Esophagus squamous epithelium (tissue), 5 donors: ENCODE data around the gene SLC35F4. TPM values are rescaled to one million over a fixed set of nuclear protein-coding genes. Genes with fewer than 3 reads are reported as not detected.

ENCODE experiments used
- DNase-seq: peaks from one replicate; lab custom pipeline; 2025; lab: John Stamatoyannopoulos, UW
- H3K27ac ChIP-seq, 4 donors: fragments of 200-600 bp; sonication (generic); one replicate each; pipeline ENCODE4 v1.5.1; 2016 to 2019; ENCODE audit warnings: mild to moderate bottlenecking in 1 of 4
- H3K27me3 ChIP-seq, 4 donors: fragments of 200-600 bp; sonication (generic); 1 replicate in 3 of 4; 2 replicates in 1 of 4; pipeline versions ENCODE4 v1.5.1 to v1.6.0; 2017 to 2021; ENCODE audit warnings: antibody characterized with exemption in 1 of 4
- H3K36me3 ChIP-seq, 3 donors: fragments of 200-600 bp; sonication (generic); one replicate each; pipeline ENCODE4 v1.5.1; 2016 to 2019
- H3K4me1 ChIP-seq, 3 donors: fragments of 200-600 bp; sonication (generic); one replicate each; pipeline ENCODE4 v1.5.1; 2017 to 2019
- H3K4me3 ChIP-seq, 4 donors: fragments of 200-600 bp; sonication (generic); 1 replicate in 3 of 4; 2 replicates in 1 of 4; pipeline ENCODE4 v1.5.1; 2016 to 2019; ENCODE audit warnings: mild to moderate bottlenecking in 2 of 4, moderate library complexity in 1 of 4
- H3K9me3 ChIP-seq, 3 donors: fragments of 200-600 bp; sonication (generic); one replicate each; pipeline ENCODE4 v1.5.1; 2016 to 2019
- POLR2A ChIP-seq, 4 donors: fragments of 450-650 bp; IDR thresholded peaks; one replicate each; pipeline ENCODE4 v1.6.1; 2017; ENCODE audit warnings: antibody characterized with exemption in 4 of 4, mild to moderate bottlenecking in 4 of 4, moderate library complexity in 3 of 4
- WGBS, 2 donors: methylation state at CpG; one replicate each; pipeline ENCODE4 v1.1.5; 2018; 5-methylcytosine and 5-hydroxymethylcytosine counted together
- intact Hi-C: fragments of 100-400 bp; cut with DNase I; formaldehyde crosslinking; loops from one replicate; pipeline ENCODE4 v1.15.0; 2022
- total RNA-seq, 4 donors: library from RNA; depleted of rRNA; stranded (reverse); fragments of >200 nt; gene quantifications; one replicate each; pipeline ENCODE4 v1.1.0, GENCODE V29; 2016
- TF ChIP-seq, protein P1 (sequence below), 6 experiments: fragments of 450-650 bp in 4 of 6; fragments of 200-600 bp in 2 of 6; sonication (generic) in 2 of 6; IDR thresholded peaks; one replicate each; pipeline ENCODE4 v1.5.1; 2016 to 2019; ENCODE audit warnings: antibody characterized with exemption in 6 of 6, mild to moderate bottlenecking in 4 of 6, moderate library complexity in 4 of 6
- donor health status: DM: yes; HTN: yes; CAD: no.

The SLC35F4 gene
- total RNA-seq, 4 donors from 2014 or later: not detected

DNA sequence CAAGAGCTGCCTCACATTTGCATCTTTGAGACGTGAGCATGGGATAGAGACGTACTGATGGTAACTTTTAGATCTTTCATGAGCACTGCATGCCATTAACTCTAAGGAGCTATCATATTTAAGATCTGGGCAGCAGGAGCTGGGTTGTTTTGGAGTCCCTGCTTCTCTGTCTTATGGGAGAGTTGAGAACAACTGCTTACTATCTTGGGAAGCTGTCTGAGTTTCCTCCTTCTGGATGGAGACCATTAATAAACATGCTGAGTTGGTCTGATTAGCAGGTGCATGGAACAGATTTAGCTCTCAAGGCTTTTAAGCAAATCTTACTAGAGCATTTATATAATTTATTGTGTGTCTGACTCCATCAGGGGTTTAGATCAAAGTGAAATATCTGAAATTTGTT is 252.9 kb downstream of the SLC35F4 start:
- Histone ChIP-seq H3K4me3 (no peak overlapping the region), H3K4me1 (no peaks in the 10 kb centered on the region), H3K27me3 (no peaks in the 10 kb centered on the region), H3K9me3 (no peaks in the 10 kb centered on the region), H3K27ac (no peak overlapping the region), H3K36me3 (no peaks in the 10 kb centered on the region)
- intact Hi-C loops: no loop called here
- TF ChIP-seq POLR2A (IDR thresholded peaks at IDR 0.05): no peak
- TF ChIP-seq, protein P1, sequence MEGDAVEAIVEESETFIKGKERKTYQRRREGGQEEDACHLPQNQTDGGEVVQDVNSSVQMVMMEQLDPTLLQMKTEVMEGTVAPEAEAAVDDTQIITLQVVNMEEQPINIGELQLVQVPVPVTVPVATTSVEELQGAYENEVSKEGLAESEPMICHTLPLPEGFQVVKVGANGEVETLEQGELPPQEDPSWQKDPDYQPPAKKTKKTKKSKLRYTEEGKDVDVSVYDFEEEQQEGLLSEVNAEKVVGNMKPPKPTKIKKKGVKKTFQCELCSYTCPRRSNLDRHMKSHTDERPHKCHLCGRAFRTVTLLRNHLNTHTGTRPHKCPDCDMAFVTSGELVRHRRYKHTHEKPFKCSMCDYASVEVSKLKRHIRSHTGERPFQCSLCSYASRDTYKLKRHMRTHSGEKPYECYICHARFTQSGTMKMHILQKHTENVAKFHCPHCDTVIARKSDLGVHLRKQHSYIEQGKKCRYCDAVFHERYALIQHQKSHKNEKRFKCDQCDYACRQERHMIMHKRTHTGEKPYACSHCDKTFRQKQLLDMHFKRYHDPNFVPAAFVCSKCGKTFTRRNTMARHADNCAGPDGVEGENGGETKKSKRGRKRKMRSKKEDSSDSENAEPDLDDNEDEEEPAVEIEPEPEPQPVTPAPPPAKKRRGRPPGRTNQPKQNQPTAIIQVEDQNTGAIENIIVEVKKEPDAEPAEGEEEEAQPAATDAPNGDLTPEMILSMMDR (IDR thresholded peaks at IDR 0.05): no peak
- no peak for DNase-seq
- WGBS, 2 donors: 68 to 70% methylated on average over 2 of the region's 2 CpGs

GRCh38 chr14:57611555-57612075 is 254.3 kb downstream of the SLC35F4 start:
- WGBS, 2 donors: 24 to 25% methylated on average over 2 of the region's 2 CpGs
- intact Hi-C loops: no loop called here
- Histone ChIP-seq H3K9me3 (no peaks in the 10 kb centered on the region), H3K4me3 (no peak overlapping the region), H3K4me1 (no peaks in the 10 kb centered on the region), H3K27me3 (no peaks in the 10 kb centered on the region), H3K36me3 (no peaks in the 10 kb centered on the region), H3K27ac (no peak overlapping the region)
- TF ChIP-seq, protein P1 (IDR thresholded peaks at IDR 0.05): no peak
- no peak for TF ChIP-seq POLR2A (IDR thresholded peaks at IDR 0.05)
- no peak for DNase-seq

DNA sequence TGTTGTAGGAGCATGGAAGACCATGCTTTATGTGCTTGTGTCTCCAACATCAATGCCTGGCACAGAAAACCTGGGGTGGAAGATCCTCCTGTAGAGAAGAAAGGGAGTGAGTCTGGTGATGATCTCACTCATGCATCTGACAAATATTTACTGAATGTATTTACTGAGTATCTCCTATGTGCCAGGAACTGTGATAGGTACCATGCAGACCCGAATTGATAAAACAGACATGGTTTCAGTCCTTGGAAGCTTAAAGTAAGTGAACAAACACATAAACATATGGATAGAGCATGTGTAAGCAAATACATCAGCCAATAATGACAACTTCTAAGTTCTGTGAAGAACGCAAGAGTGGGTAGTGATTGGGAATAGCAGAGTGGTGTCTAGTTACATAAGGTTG is 255.3 kb downstream of the SLC35F4 start:
- DNase-seq: no peak
- Histone ChIP-seq H3K36me3 (no peaks in the 10 kb centered on the region), H3K9me3 (no peaks in the 10 kb centered on the region), H3K4me3 (no peak overlapping the region), H3K27ac (no peak overlapping the region), H3K4me1 (no peaks in the 10 kb centered on the region), H3K27me3 (no peaks in the 10 kb centered on the region)
- intact Hi-C loops: no loop called here
- TF ChIP-seq, protein P1 (IDR thresholded peaks at IDR 0.05): no peak
- no peak for TF ChIP-seq POLR2A (IDR thresholded peaks at IDR 0.05)
- WGBS, 2 donors: 49 to 58% methylated on average over 2 of the region's 2 CpGs

DNA sequence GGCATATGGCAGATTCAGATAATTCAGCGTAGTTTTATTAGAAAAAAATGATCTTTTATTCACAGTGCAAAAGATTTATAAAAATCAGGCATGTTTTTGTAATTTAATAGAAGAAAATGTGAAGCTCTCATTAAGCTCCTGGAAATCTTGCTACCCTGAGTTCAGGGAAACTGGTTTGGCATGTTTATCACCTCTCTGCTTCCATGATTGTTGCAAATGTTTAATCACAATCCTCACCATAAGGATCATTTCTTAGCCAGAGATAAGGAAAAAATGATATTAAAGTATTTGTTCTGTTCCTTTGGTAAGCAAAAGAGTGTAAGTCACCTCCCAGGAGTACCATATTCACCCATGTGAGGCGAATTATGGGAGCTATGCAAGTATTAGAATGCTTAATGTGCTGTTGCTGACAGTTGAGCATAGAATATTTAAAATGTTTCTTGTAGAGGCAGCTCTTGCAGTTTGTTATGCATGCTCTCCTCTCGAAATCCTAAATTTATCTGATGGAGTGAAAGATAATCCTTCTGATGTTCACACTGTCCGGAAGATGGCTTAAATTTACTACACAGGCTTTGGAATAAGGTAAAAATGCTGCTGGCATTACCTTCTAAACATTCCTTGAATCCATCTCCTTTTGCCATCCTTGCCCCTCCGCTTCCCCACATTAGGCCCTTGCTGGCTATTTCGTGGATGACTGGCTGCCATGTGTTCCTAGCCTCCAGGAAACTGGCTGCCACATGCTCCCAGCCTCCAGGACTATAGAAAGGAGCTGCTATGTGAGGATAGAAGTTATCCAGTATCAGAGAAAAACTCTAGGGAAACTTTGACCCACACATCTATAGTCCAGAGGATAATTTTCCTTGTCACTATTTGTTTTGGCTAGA is 256.5 kb downstream of the SLC35F4 start:
- Histone ChIP-seq H3K4me3 (no peak overlapping the region), H3K9me3 (no peaks in the 10 kb centered on the region), H3K27me3 (no peaks in the 10 kb centered on the region), H3K4me1 (no peaks in the 10 kb centered on the region), H3K36me3 (no peaks in the 10 kb centered on the region), H3K27ac (no peak overlapping the region)
- 49 to 61% methylated on average over 6 of the region's 6 CpGs for WGBS, 2 donors
- intact Hi-C loops: no loop called here
- no peak for DNase-seq
- no peak for TF ChIP-seq POLR2A (IDR thresholded peaks at IDR 0.05)
- TF ChIP-seq, protein P1 (IDR thresholded peaks at IDR 0.05): no peak

GRCh38 chr14:57607086-57607485 is 258.8 kb downstream of the SLC35F4 start:
- Histone ChIP-seq H3K4me1 (no peaks in the 10 kb centered on the region), H3K27me3 (no peaks in the 10 kb centered on the region), H3K27ac (no peak overlapping the region), H3K4me3 (no peak overlapping the region), H3K36me3 (no peaks in the 10 kb centered on the region), H3K9me3 (no peaks in the 10 kb centered on the region)
- intact Hi-C loops: no loop called here
- WGBS, 2 donors: 42 to 65% methylated on average over 2 of the region's 2 CpGs
- no peak for DNase-seq
- TF ChIP-seq POLR2A (IDR thresholded peaks at IDR 0.05): no peak
- TF ChIP-seq, protein P1 (IDR thresholded peaks at IDR 0.05): no peak
